ENCODE data around the gene IL23R.

DNA sequence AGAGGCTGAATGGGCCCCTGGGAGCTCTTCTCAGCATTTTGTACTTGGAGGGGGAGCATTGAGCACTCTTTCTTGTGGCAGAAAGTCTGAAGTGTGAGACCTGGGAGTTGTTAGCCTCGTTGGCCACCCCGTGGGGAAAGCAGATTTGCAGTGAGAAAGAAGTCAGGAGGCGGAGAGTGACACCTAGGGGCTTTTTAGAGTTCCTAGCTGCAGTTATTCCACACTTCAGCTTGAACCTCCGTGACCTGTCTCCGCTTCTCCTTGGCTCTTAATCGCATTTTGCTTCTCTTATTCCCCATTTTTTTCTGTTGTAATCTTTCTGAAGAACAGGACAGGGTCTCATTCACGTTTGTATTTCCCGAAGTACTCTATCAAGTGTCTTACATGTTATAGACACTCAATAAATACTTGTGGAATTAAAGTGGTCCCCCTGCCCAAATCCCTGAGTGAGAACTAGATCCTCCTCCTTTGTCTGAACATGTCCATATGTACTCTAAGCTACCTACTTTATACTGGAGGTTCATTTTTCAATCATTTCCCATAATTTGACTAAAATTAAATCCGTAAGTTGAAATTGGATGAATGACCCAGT, 17.0 kb upstream of the IL23R start:
- TF ChIP-seq POLR2AphosphoS5 (IDR thresholded peaks at IDR 0.05; ENCODE audit: low read depth, low read length) (no peak), EGR1 (IDR thresholded peaks at IDR 0.05; ENCODE audit: low read depth) (no peak), POLR2A (IDR thresholded peaks at IDR 0.05; ENCODE audit: borderline replicate concordance, extremely low read depth, insufficient read depth, insufficient read length) (no peak)
- TF ChIP-seq, protein P1, sequence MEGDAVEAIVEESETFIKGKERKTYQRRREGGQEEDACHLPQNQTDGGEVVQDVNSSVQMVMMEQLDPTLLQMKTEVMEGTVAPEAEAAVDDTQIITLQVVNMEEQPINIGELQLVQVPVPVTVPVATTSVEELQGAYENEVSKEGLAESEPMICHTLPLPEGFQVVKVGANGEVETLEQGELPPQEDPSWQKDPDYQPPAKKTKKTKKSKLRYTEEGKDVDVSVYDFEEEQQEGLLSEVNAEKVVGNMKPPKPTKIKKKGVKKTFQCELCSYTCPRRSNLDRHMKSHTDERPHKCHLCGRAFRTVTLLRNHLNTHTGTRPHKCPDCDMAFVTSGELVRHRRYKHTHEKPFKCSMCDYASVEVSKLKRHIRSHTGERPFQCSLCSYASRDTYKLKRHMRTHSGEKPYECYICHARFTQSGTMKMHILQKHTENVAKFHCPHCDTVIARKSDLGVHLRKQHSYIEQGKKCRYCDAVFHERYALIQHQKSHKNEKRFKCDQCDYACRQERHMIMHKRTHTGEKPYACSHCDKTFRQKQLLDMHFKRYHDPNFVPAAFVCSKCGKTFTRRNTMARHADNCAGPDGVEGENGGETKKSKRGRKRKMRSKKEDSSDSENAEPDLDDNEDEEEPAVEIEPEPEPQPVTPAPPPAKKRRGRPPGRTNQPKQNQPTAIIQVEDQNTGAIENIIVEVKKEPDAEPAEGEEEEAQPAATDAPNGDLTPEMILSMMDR (IDR thresholded peaks at IDR 0.05 in 2 of 3, conservative IDR thresholded peaks at IDR 0.05 in 1 of 3; ENCODE audit: borderline replicate concordance in 1 of 3, insufficient read depth in 1 of 3, low read depth in 2 of 3, low read length in 2 of 3), result peak; percentile 74 to 99 (median 80)

All from HCT116 (cell line).